Caco-2 (cell line): ENCODE measurements around the gene TMEM30A. TPM values are rescaled to one million over a fixed set of nuclear protein-coding genes. Genes with fewer than 3 reads are reported as not detected.

Source experiments
- BruUV-seq: library from RNA; stranded (reverse); fragments of 400-500 nt; replicated peaks from 2 replicates; lab custom pipeline; 2021; lab: Mats Ljungman, UMichigan
- CTCF ChIA-PET: fragments of 300-600 bp; sonication (Branson Sonifier 250); formaldehyde crosslinking; loops from one replicate; lab custom pipeline; 2022; ENCODE audit warnings: antibody characterized with exemption; lab: Charles Lee
- POLR2A ChIA-PET: fragments of 300-600 bp; sonication (Branson Sonifier 250); formaldehyde crosslinking; loops from one replicate; lab custom pipeline; 2022; ENCODE audit warnings: antibody characterized with exemption; lab: Charles Lee
- DNase-seq, 2 experiments: peaks; one replicate each; pipeline versions ENCODE4 v3.0.0 to v3.0.0-alpha.2; 2020 to 2022
- H3K27me3 ChIP-seq: replicated peaks from 2 replicates; pipeline ENCODE4 v1.6.0; 2011; ENCODE audit warnings: low read length; ENCODE audit not compliant: control insufficient read depth, insufficient read depth
- H3K36me3 ChIP-seq: 2 replicates; pipeline ENCODE4 v1.5.1; 2011; ENCODE audit warnings: low read length; ENCODE audit not compliant: control insufficient read depth, insufficient read depth
- H3K4me1 ChIP-seq: fragments of 250-450 bp; sonication (Bioruptor Pico); 2 replicates; pipeline ENCODE4 v1.5.1; 2020; ENCODE audit warnings: mild to moderate bottlenecking
- H3K4me3 ChIP-seq: 2 replicates; pipeline ENCODE4 v1.5.1; 2011; ENCODE audit warnings: low read depth, mild to moderate bottlenecking, control low read depth, low read length
- H3K9me3 ChIP-seq: fragments of 250-450 bp; sonication (Bioruptor Pico); 2 replicates; pipeline ENCODE4 v1.5.1; 2020; ENCODE audit warnings: mild to moderate bottlenecking, moderate library complexity
- H3K27ac Mint-ChIP-seq: one replicate; pipeline ENCODE4 v1.8.0; 2022; ENCODE audit warnings: mixed read lengths; ENCODE audit not compliant: unreplicated experiment
- H3K27me3 Mint-ChIP-seq: one replicate; pipeline ENCODE4 v1.8.0; 2022; ENCODE audit warnings: mixed read lengths; ENCODE audit not compliant: insufficient read depth, unreplicated experiment
- H3K36me3 Mint-ChIP-seq: one replicate; pipeline ENCODE4 v1.8.0; 2022; ENCODE audit warnings: mild to moderate bottlenecking, mixed read lengths; ENCODE audit not compliant: insufficient read depth, unreplicated experiment
- H3K4me1 Mint-ChIP-seq: one replicate; pipeline ENCODE4 v1.8.0; 2022; ENCODE audit warnings: low read depth, mixed read lengths; ENCODE audit not compliant: unreplicated experiment
- H3K4me3 Mint-ChIP-seq: one replicate; pipeline ENCODE4 v1.8.0; 2022; ENCODE audit warnings: mild to moderate bottlenecking, moderate library complexity, mixed read lengths; ENCODE audit not compliant: unreplicated experiment
- H3K9me3 Mint-ChIP-seq: one replicate; pipeline ENCODE4 v1.8.0; 2022; ENCODE audit warnings: mixed read lengths; ENCODE audit not compliant: unreplicated experiment
- CTCF ChIP-seq, 2 experiments: fragments of 200-600 bp in 1 of 2; IDR thresholded peaks; 1 replicate in 1 of 2; 2 replicates in 1 of 2; pipeline versions ENCODE4 v1.5.1 to v1.8.0; 2011 to 2022; ENCODE audit warnings: antibody characterized with exemption in 1 of 2, control low read depth in 1 of 2, inconsistent platforms in 1 of 2, low read depth in 1 of 2, low read length in 1 of 2, mild to moderate bottlenecking in 1 of 2, moderate library complexity in 1 of 2; ENCODE audit not compliant: insufficient read depth in 1 of 2, severe bottlenecking in 1 of 2, unreplicated experiment in 1 of 2
- intact Hi-C: fragments of 100-400 bp; cut with micrococcal nuclease; formaldehyde crosslinking; loops from one replicate; pipeline ENCODE4 v1.10.0; 2022; ENCODE audit not compliant: unreplicated experiment
- total RNA-seq: library from RNA; stranded (reverse); gene quantifications from 2 replicates; pipeline ENCODE4 v1.2.3, GENCODE V29; 2022

The TMEM30A gene
- total RNA-seq, 1 experiment from 2014 or later: 55.8 TPM

- no peak overlapping the region for H3K4me3 Mint-ChIP-seq
- H3K27me3 Mint-ChIP-seq: no peaks in the 10 kb centered on the region
- no peaks in the 10 kb centered on the region for H3K9me3 Mint-ChIP-seq
- BruUV-seq: no TSS peak
- H3K9me3 ChIP-seq: no peaks in the 10 kb centered on the region
- no peaks in the 10 kb centered on the region for H3K27me3 ChIP-seq
- H3K27ac Mint-ChIP-seq: no peak overlapping the region
- H3K4me1 Mint-ChIP-seq: no peaks in the 10 kb centered on the region
- ChIA-PET CTCF (no interaction called here), POLR2A (no interaction called here)
- DNase-seq: no peak
- H3K4me1 ChIP-seq: no peaks in the 10 kb centered on the region; the same call in 1 of the 2 replicates
- no peaks in the 10 kb centered on the region for H3K36me3 Mint-ChIP-seq
- H3K4me3 ChIP-seq: no peak overlapping the region
- intact Hi-C loops: no loop called here
- no peaks in the 10 kb centered on the region for H3K36me3 ChIP-seq
- no peak for TF ChIP-seq CTCF (IDR thresholded peaks at IDR 0.05; ENCODE audit: insufficient read depth in 1 of 2, low read depth in 1 of 2, low read length in 1 of 2, severe bottlenecking in 1 of 2, unreplicated experiment in 1 of 2)
Measured at GRCh38 chr6:75287424-75287823, 2.8 kb upstream of the TMEM30A start.

- Histone ChIP-seq H3K4me3 (no peak overlapping the region), H3K27me3 (no peaks in the 10 kb centered on the region), H3K36me3 (no peaks in the 10 kb centered on the region), H3K9me3 (no peaks in the 10 kb centered on the region), H3K4me1 (no peaks in the 10 kb centered on the region; the same call in 1 of the 2 replicates)
- H3K27ac Mint-ChIP-seq: no peak overlapping the region
- no peaks in the 10 kb centered on the region for H3K4me1 Mint-ChIP-seq
- ChIA-PET CTCF (no interaction called here), POLR2A (no interaction called here)
- TF ChIP-seq CTCF (IDR thresholded peaks at IDR 0.05; ENCODE audit: insufficient read depth in 1 of 2, low read depth in 1 of 2, low read length in 1 of 2, severe bottlenecking in 1 of 2, unreplicated experiment in 1 of 2): no peak
- no peak for DNase-seq
- BruUV-seq: no TSS peak
- H3K4me3 Mint-ChIP-seq: no peak overlapping the region
- no peaks in the 10 kb centered on the region for H3K36me3 Mint-ChIP-seq
- intact Hi-C loops: no loop called here
- H3K27me3 Mint-ChIP-seq: no peaks in the 10 kb centered on the region
- H3K9me3 Mint-ChIP-seq: no peaks in the 10 kb centered on the region
Measured at GRCh38 chr6:75286955-75287354, 2.4 kb upstream of the TMEM30A start.

GRCh38 chr6:75285283-75285639 lies 669 bp upstream of the TMEM30A start:
- no peak overlapping the region for H3K27ac Mint-ChIP-seq
- H3K27me3 Mint-ChIP-seq: no peaks in the 10 kb centered on the region
- DNase-seq: no peak
- H3K9me3 ChIP-seq: no peaks in the 10 kb centered on the region
- intact Hi-C loops: loop anchor here (1.0 to 2.0 kb wide), 2 partner anchors 42 to 318 kb away; partner anchors contain the start of gene COX7A2
- no peak for TF ChIP-seq CTCF (IDR thresholded peaks at IDR 0.05; ENCODE audit: insufficient read depth in 1 of 2, low read depth in 1 of 2, low read length in 1 of 2, severe bottlenecking in 1 of 2, unreplicated experiment in 1 of 2)
- H3K36me3 ChIP-seq: no peaks in the 10 kb centered on the region
- no peak overlapping the region for H3K4me3 Mint-ChIP-seq
- TSS peak; percentile 74 for BruUV-seq
- H3K9me3 Mint-ChIP-seq: no peaks in the 10 kb centered on the region
- peak overlapping the region; percentile 97 for H3K4me3 ChIP-seq
- H3K27me3 ChIP-seq: no peaks in the 10 kb centered on the region
- no peaks in the 10 kb centered on the region for H3K4me1 Mint-ChIP-seq
- POLR2A ChIA-PET: interaction anchor here (0.6 to 1.0 kb wide), 3 partner anchors 11 to 182 kb away, joined by 3 to 4 read pairs (median 4); partner anchors contain the start of gene COX7A2
- no peaks in the 10 kb centered on the region for H3K36me3 Mint-ChIP-seq
- CTCF ChIA-PET: interaction anchor here (0.7 to 1.8 kb wide), 2 partner anchors 12 to 19 kb away, joined by 3 to 10 read pairs; no protein-coding TSS in a partner anchor
- peaks cover 9% of the 10 kb centered on the region; the same call in 1 of the 2 replicates for H3K4me1 ChIP-seq
